SJSA1 (cell line): Measurements from ENCODE around the gene INO80C. TPM values are rescaled to one million over a fixed set of nuclear protein-coding genes. Genes with fewer than 3 reads are reported as not detected.

Experiments
- DNase-seq, 2 experiments: peaks; one replicate each; pipeline ENCODE4 v3.0.0-alpha.2; 2015 to 2020; ENCODE audit warnings: low spot score in 2 of 2, low read depth in 1 of 2
- H3K27ac ChIP-seq: fragments of 250-450 bp; sonication (Bioruptor Pico); 2 replicates; pipeline ENCODE4 v1.5.1; 2020; ENCODE audit warnings: mild to moderate bottlenecking, moderate library complexity
- H3K27me3 ChIP-seq: fragments of 250-450 bp; sonication (Bioruptor Pico); replicated peaks from 2 replicates; pipeline ENCODE4 v1.5.1; 2020; ENCODE audit warnings: mild to moderate bottlenecking, moderate library complexity
- H3K36me3 ChIP-seq: fragments of 250-450 bp; sonication (Bioruptor Pico); 2 replicates; pipeline ENCODE4 v1.5.1; 2020; ENCODE audit warnings: mild to moderate bottlenecking
- H3K4me1 ChIP-seq: fragments of 250-450 bp; sonication (Bioruptor Pico); replicated peaks from 2 replicates; pipeline ENCODE4 v1.6.1; 2021; ENCODE audit warnings: mild to moderate bottlenecking
- H3K4me3 ChIP-seq: fragments of 250-450 bp; sonication (Bioruptor Pico); 2 replicates; pipeline ENCODE4 v1.5.1; 2020; ENCODE audit warnings: mild to moderate bottlenecking
- H3K9me3 ChIP-seq: fragments of 250-450 bp; sonication (Bioruptor Pico); replicated peaks from 2 replicates; pipeline ENCODE4 v1.5.1; 2020; ENCODE audit warnings: mild to moderate bottlenecking
- total RNA-seq: library from RNA; depleted of rRNA; stranded (reverse); fragments of >200 nt; shearing (Covaris generic); gene quantifications from 2 replicates; pipeline ENCODE4 v1.2.3, GENCODE V29; 2014

Gene INO80C
- total RNA-seq, 1 experiment from 2014 or later = 5.7 TPM

GRCh38 chr18:35507623-35508022 lies 9.9 kb upstream of the INO80C start:
- Histone ChIP-seq H3K4me1 (no peaks in the 10 kb centered on the region), H3K36me3 (no peaks in the 10 kb centered on the region), H3K27ac (no peak overlapping the region), H3K4me3 (no peak overlapping the region), H3K9me3 (no peaks in the 10 kb centered on the region), H3K27me3 (peaks cover 4% of the 10 kb centered on the region; the same call in 1 of the 2 replicates)
- DNase-seq = no peak

GRCh38 chr18:35507192-35507591 lies 9.4 kb upstream of the INO80C start:
- Histone ChIP-seq H3K4me1 (no peaks in the 10 kb centered on the region), H3K27me3 (peaks cover 4% of the 10 kb centered on the region; the same call in 1 of the 2 replicates), H3K36me3 (no peaks in the 10 kb centered on the region), H3K27ac (no peak overlapping the region), H3K4me3 (no peak overlapping the region), H3K9me3 (no peaks in the 10 kb centered on the region)
- DNase-seq = no peak

GRCh38 chr18:35506024-35506712 lies 8.4 kb upstream of the INO80C start:
- Histone ChIP-seq H3K4me1 (no peaks in the 10 kb centered on the region), H3K4me3 (no peak overlapping the region), H3K9me3 (no peaks in the 10 kb centered on the region), H3K27me3 (peaks cover 4% of the 10 kb centered on the region; the same call in 1 of the 2 replicates), H3K36me3 (no peaks in the 10 kb centered on the region), H3K27ac (no peak overlapping the region)
- DNase-seq = no peak

GRCh38 chr18:35504996-35505395 lies 7.2 kb upstream of the INO80C start:
- H3K27ac ChIP-seq = no peak overlapping the region
- H3K36me3 ChIP-seq = no peaks in the 10 kb centered on the region
- DNase-seq = no peak
- H3K4me3 ChIP-seq = no peak overlapping the region
- H3K9me3 ChIP-seq = no peaks in the 10 kb centered on the region
- H3K27me3 ChIP-seq = peaks cover 4% of the 10 kb centered on the region; the same call in 1 of the 2 replicates
- no peaks in the 10 kb centered on the region for H3K4me1 ChIP-seq

GRCh38 chr18:35502052-35502451 lies 4.3 kb upstream of the INO80C start:
- no peak for DNase-seq
- Histone ChIP-seq H3K36me3 (no peaks in the 10 kb centered on the region; the same call in 1 of the 2 replicates), H3K27ac (no peak overlapping the region), H3K27me3 (no peaks in the 10 kb centered on the region), H3K4me3 (no peak overlapping the region), H3K4me1 (peaks cover 6% of the 10 kb centered on the region), H3K9me3 (no peaks in the 10 kb centered on the region)

GRCh38 chr18:35501369-35501768 lies 3.6 kb upstream of the INO80C start:
- Histone ChIP-seq H3K36me3 (no peaks in the 10 kb centered on the region; the same call in 1 of the 2 replicates), H3K9me3 (no peaks in the 10 kb centered on the region), H3K27me3 (no peaks in the 10 kb centered on the region), H3K4me3 (no peak overlapping the region), H3K4me1 (peaks cover 13% of the 10 kb centered on the region), H3K27ac (no peak overlapping the region)
- DNase-seq = no peak

GRCh38 chr18:35500113-35500512 lies 2.4 kb upstream of the INO80C start:
- H3K27me3 ChIP-seq = no peaks in the 10 kb centered on the region
- no peaks in the 10 kb centered on the region; the same call in 1 of the 2 replicates for H3K36me3 ChIP-seq
- H3K9me3 ChIP-seq = no peaks in the 10 kb centered on the region
- no peak for DNase-seq
- no peak overlapping the region for H3K4me3 ChIP-seq
- no peak overlapping the region for H3K27ac ChIP-seq
- H3K4me1 ChIP-seq = peaks cover 23% of the 10 kb centered on the region

- Histone ChIP-seq H3K4me1 (peaks cover 23% of the 10 kb centered on the region), H3K9me3 (no peaks in the 10 kb centered on the region), H3K27ac (peak overlapping the region; percentile 87), H3K36me3 (no peaks in the 10 kb centered on the region; the same call in 1 of the 2 replicates), H3K27me3 (no peaks in the 10 kb centered on the region), H3K4me3 (peak overlapping the region; percentile 82)
- no peak for DNase-seq
These were observed 762 bp downstream of the INO80C start for GRCh38 chr18:35497027-35497369.

- Histone ChIP-seq H3K36me3 (no peaks in the 10 kb centered on the region; the same call in 1 of the 2 replicates), H3K27me3 (no peaks in the 10 kb centered on the region), H3K9me3 (no peaks in the 10 kb centered on the region), H3K4me3 (no peak overlapping the region), H3K27ac (no peak overlapping the region), H3K4me1 (peaks cover 23% of the 10 kb centered on the region)
- peak in 1 of 2 experiments; percentile 34 for DNase-seq
These were observed 2.0 kb downstream of the INO80C start for GRCh38 chr18:35495536-35496314.

- H3K27ac ChIP-seq = no peak overlapping the region
These were observed 3.2 kb downstream of the INO80C start for GRCh38 chr18:35494251-35495220.

GRCh38 chr18:35491700-35492077 lies 6.1 kb downstream of the INO80C start:
- DNase-seq = no peak
- no peak overlapping the region for H3K4me3 ChIP-seq

More at GRCh38 chr18:35494251-35495220, 3.2 kb downstream of the INO80C start:
- Histone ChIP-seq H3K36me3 (no peaks in the 10 kb centered on the region; the same call in 1 of the 2 replicates), H3K4me3 (no peak overlapping the region), H3K4me1 (peaks cover 23% of the 10 kb centered on the region), H3K27me3 (no peaks in the 10 kb centered on the region), H3K9me3 (no peaks in the 10 kb centered on the region)
- no peak for DNase-seq

GRCh38 chr18:35490894-35491699 lies 6.7 kb downstream of the INO80C start:
- Histone ChIP-seq H3K27ac (no peak overlapping the region), H3K27me3 (no peaks in the 10 kb centered on the region), H3K4me3 (no peak overlapping the region), H3K9me3 (no peaks in the 10 kb centered on the region), H3K36me3 (no peaks in the 10 kb centered on the region), H3K4me1 (peaks cover 7% of the 10 kb centered on the region)
- no peak for DNase-seq

More at GRCh38 chr18:35491700-35492077, 6.1 kb downstream of the INO80C start:
- Histone ChIP-seq H3K36me3 (no peaks in the 10 kb centered on the region), H3K27me3 (no peaks in the 10 kb centered on the region), H3K4me1 (peaks cover 13% of the 10 kb centered on the region), H3K27ac (no peak overlapping the region), H3K9me3 (no peaks in the 10 kb centered on the region)
